ENCODE data around the gene RELB.
"Not testable (repeated sequence)": the region's sequence is repeated elsewhere in the genome, so short reads cannot be mapped to it uniquely, and the experiment has no call there.

Gene RELB

GRCh38 chr19:44987148-44987675, 14.1 kb upstream of the RELB start:
- no peak for DNase-seq

GRCh38 chr19:44988273-44988672, 13.0 kb upstream of the RELB start:
- DNase-seq, result no peak

- DNase-seq, result peak; percentile 73
Observed at GRCh38 chr19:44988896-44989556, 12.2 kb upstream of the RELB start.

- no peak for DNase-seq
Observed at GRCh38 chr19:44990459-44990858, 10.8 kb upstream of the RELB start.

GRCh38 chr19:44990966-44991365, 10.3 kb upstream of the RELB start:
- DNase-seq, result no peak

GRCh38 chr19:44992336-44993163, 8.7 kb upstream of the RELB start:
- no peak for DNase-seq

GRCh38 chr19:44993526-44993925, 7.7 kb upstream of the RELB start:
- DNase-seq, result no peak

- no peak for DNase-seq
Observed at GRCh38 chr19:44993926-44994537, 7.2 kb upstream of the RELB start.

GRCh38 chr19:44998025-44998424, 3.2 kb upstream of the RELB start:
- no peak for DNase-seq

- not testable (repeated sequence) for DNase-seq
Observed at GRCh38 chr19:44999131-44999925, 1.9 kb upstream of the RELB start.

- not testable (repeated sequence) for DNase-seq
Observed at GRCh38 chr19:45000665-45001064, 599 bp upstream of the RELB start.

GRCh38 chr19:45003485-45003884, 2.2 kb downstream of the RELB start:
- no peak for DNase-seq

- DNase-seq, result no peak
Observed at GRCh38 chr19:45005787-45006186, 4.5 kb downstream of the RELB start.

GRCh38 chr19:45008552-45008951, 7.3 kb downstream of the RELB start:
- DNase-seq, result no peak

GRCh38 chr19:45009625-45010255, 8.5 kb downstream of the RELB start:
- DNase-seq, result no peak

GRCh38 chr19:45010306-45010705, 9.0 kb downstream of the RELB start:
- peak; percentile 30 for DNase-seq

GRCh38 chr19:45011959-45012358, 10.7 kb downstream of the RELB start:
- no peak for DNase-seq

GRCh38 chr19:45016388-45017314, 15.4 kb downstream of the RELB start:
- DNase-seq, result peak; percentile 89

- no peak for DNase-seq
Observed at GRCh38 chr19:45019187-45019586, 17.9 kb downstream of the RELB start.

- no peak for DNase-seq
Observed at GRCh38 chr19:45020071-45020470, 18.8 kb downstream of the RELB start.

- DNase-seq, result no peak
Observed at GRCh38 chr19:45021971-45022370, 20.7 kb downstream of the RELB start.

All from OCI-M1 (cell line).